Spleen (tissue), 7 donors: Measurements from ENCODE around the gene UROC1.

Source experiments
- CTCF ChIP-seq, 11 experiments: fragments of 200-600 bp in 7 of 11; fragments of 450-650 bp in 4 of 11; sonication (generic) in 4 of 11; IDR thresholded peaks in 8 of 11; conservative IDR thresholded peaks in 3 of 11; 1 replicate in 7 of 11; 2 replicates in 4 of 11; pipeline versions ENCODE4 v1.4.0 to v1.8.0; 2016 to 2021; ENCODE audit warnings: antibody characterized with exemption in 11 of 11, inconsistent platforms in 4 of 11, mild to moderate bottlenecking in 1 of 11
- POLR2A ChIP-seq, 3 donors: fragments of 450-650 bp; IDR thresholded peaks; one replicate each; pipeline ENCODE4 v1.5.1; 2017; ENCODE audit warnings: antibody characterized with exemption in 3 of 3, mild to moderate bottlenecking in 1 of 3
- donor health status: DM: no; HTN: no; CAD: no; lungs with moderate emphysema.
- donor health status: DM: no; HTN: no; CAD: no.
- donor health status: DM: no; HTN: no; CAD: no.

GRCh38 chr3:126546013-126546412, 28.4 kb upstream of the UROC1 start:
- TF ChIP-seq CTCF (IDR thresholded peaks at IDR 0.05 in 8 of 11, conservative IDR thresholded peaks at IDR 0.05 in 3 of 11) (no peak), POLR2A (IDR thresholded peaks at IDR 0.05) (no peak)
